GM20000 (cell line): Measurements from ENCODE around the gene SF3B6.

ENCODE experiments used
- DNase-seq: peaks from one replicate; pipeline ENCODE4 v3.0.0; 2012; ENCODE audit warnings: low spot score
- TF ChIP-seq, protein P1 (sequence below): IDR thresholded peaks from 2 replicates; pipeline ENCODE4 v1.5.1; 2012; ENCODE audit warnings: mild to moderate bottlenecking, control low read depth; ENCODE audit errors: extremely low read depth, missing control alignments

Gene SF3B6, protein sequence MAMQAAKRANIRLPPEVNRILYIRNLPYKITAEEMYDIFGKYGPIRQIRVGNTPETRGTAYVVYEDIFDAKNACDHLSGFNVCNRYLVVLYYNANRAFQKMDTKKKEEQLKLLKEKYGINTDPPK

DNA sequence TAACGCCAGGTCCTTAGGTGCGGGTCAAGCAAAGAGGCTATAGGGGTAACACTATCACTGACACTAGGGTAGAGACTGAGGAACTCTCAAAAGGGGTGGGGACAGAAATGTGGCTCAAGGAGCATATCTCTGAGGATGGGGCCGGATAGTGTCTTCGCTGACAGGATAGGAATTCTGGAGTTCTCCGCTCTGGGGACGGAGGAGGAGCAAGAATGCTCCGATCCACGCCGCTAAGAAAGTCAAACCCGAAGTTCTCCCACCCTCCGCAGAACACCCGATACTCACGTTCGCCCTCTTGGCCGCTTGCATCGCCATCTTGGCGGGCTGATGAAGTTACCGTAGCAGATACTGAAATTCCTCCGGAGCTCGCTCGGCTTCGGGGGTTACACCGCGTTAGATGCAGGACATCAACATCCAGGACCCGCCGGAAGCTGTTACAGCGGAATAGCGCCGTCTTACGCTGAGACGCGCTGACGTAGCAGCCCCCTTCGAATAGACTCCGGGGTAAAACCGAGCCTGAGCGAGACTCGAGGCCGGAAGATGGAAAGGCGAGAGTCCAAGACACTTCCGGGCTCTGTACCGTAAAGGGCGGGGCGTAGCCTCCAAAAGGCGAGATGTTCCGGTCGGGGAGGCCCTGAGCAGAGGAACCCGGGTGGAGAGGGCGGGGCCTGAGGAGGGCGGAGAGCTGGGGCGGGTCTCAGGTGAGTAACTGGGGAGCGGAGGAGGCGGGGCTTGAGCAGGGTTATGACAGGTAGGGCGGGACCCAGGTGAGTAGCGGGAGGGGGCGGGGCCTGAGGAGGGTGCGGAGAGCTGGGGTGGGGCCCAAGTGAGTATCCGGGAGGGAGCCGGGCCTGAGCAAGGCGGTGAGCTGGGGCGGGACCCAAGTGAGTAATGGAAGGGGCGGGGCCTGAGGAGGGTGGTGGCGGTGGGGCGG, at the start of gene SF3B6:
SF3B6 (minus strand) TSS at position 412 of the 934 bp plus-strand sequence; CDS start at position 315, 97 bp downstream.
- TF ChIP-seq, protein P1, sequence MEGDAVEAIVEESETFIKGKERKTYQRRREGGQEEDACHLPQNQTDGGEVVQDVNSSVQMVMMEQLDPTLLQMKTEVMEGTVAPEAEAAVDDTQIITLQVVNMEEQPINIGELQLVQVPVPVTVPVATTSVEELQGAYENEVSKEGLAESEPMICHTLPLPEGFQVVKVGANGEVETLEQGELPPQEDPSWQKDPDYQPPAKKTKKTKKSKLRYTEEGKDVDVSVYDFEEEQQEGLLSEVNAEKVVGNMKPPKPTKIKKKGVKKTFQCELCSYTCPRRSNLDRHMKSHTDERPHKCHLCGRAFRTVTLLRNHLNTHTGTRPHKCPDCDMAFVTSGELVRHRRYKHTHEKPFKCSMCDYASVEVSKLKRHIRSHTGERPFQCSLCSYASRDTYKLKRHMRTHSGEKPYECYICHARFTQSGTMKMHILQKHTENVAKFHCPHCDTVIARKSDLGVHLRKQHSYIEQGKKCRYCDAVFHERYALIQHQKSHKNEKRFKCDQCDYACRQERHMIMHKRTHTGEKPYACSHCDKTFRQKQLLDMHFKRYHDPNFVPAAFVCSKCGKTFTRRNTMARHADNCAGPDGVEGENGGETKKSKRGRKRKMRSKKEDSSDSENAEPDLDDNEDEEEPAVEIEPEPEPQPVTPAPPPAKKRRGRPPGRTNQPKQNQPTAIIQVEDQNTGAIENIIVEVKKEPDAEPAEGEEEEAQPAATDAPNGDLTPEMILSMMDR, result no peak
- peak; percentile 94 for DNase-seq

DNA sequence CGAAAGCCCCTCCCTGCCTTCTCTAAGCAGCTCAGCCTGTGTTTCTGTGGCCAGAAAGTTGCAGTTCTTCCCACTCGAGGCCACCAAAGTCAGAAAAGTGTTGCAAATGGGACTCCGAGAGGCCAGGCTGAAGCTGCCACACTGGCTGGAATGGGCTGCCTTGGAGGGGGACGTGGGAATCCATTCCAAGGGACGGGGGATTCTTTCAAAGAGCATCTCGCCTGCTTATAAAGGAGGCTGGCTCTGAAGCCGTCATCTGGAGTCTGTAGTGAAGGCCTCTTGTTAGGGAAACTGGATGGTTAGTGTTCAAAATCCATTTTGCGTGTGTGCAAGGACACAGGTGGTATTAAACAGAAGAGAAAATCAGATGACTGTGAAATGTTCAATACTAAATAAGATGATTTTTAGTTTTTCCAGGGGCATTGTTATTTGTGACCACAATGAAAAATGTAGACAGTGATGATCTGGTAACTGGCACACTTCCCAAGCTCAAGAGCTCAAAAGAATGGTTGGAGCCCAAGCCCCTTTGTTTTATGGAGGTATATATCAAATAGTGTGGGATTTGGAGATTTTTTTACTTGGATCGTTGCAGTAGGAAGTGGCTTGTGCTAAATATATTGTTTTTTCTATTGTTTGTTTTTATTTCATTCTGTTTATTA, 47.9 kb upstream of the SF3B6 start:
- no peak for DNase-seq
- TF ChIP-seq, protein P1, result no peak

DNA sequence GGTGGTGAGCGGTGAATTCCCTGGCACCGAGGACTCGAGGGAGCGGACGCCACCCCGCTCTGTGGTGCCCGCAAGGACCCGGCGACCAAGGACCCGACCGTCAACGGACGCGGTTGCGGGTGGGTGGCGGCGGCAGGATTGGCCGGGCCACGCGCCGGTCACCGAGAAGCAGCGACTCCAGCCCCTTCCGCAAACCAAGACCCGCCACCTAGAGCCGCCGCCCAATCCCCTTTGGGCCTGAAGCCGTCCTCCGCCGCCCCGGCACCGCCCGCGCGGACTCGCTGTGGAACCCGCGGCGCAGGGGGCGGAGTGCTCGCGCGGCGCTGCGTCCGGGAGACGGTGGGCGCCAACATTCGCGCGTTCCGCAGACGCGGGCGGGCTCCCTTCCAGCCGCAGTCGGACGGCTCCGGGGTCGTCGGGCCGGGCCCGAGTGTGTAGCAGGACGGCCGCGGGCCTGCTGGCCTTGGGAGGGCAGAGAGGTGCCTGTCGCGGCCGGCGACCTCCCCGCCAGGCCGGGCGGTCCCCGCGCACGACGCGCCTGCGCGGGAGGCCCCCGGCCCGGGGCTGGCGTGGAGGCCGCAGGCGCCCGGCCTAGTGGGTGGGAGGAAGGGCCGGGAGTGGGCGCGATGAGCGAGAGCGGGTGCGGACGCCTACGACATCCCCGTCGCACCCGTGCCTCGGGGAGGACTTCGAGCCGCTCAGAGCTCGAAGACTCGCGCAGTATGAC, 47.2 kb upstream of the SF3B6 start, which contains the start of the genes FAM228B and PFN4:
FAM228B (plus strand) TSS at position 275 of the 727 bp plus-strand sequence. CDS start 893 bp downstream, outside the sequence.
PFN4 (minus strand) TSS at position 140 of the 727 bp plus-strand sequence. CDS start 799 bp downstream, outside the sequence.
- TF ChIP-seq, protein P1, result no peak
- DNase-seq, result peak; percentile 96

DNA sequence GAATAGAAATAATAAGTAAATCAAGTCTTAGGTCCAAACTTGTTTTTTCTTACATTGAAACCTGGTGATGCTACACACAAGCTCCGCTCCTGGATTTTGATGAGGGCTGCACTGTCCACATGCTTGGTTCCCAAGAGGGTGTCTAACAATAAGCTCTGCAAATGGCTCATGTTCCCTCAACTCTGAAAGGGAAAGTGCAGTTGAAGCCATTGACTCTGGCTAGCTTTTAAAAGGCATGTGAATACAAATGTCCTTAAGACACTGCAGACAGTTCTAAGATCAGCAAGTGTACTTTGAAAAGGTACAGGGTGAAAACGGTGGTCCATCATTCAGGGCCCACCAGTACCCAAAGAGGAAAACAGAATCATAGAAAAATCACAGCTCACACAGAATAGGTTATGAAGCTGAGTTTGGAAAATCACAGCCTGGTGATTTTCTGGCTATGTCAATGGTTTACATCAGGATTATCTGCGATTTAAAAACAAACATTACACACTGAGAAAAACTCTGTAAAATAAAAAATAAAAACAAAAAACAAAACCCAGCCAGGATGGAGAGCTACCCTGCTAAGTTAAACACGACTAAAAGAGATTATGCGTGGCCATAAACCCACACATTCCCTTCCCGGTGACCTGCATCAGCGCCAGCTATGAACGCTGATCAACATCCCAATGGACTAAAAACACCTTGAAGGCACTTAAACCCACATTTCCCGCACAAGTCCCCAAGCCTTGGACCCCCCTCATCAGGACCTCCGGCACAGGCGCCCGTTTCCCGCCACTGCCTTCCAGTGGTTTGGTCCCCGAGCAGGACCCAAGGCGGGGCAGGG, 46.5 kb upstream of the SF3B6 start:
- DNase-seq, result no peak
- TF ChIP-seq, protein P1, result no peak

DNA sequence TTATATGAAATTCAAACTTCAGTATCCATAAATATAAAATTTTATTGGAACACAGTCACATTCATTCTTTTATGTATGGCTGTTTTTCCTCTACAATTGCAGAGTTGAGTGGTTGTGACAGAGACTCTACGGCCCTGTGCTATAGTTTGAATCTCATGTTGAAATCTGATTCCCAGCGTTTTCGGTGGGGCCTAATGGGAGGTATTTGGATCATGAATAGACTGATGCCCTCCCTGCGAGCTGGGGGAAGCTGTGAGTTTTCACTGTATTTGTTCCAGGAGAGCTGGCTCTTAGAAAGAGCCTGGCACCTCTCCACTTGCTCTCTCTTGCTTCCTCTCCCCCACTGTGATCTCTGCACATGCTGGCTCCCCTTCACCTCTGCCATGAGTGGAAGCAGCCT, 45.3 kb upstream of the SF3B6 start:
- TF ChIP-seq, protein P1, result no peak
- no peak for DNase-seq

DNA sequence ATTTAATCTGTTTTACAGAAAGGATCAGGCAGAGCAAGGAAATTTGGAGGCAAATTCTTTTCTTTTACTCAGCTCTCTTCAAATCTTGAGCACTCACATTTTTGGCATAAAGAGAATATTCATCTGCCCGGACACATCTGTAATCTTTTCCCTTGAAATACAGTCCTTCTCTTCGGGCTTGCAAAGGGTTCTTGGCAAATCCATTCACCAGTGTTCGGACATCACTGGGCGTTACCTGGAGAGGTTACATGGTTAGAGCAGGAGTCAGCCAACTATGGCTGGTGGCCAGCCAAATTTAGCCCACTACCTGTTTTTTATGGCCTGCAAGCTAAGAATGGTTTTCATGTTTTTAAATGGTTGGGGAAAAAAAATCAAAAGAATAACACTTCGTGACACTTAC, 44.9 kb upstream of the SF3B6 start:
- TF ChIP-seq, protein P1, result no peak
- DNase-seq, result no peak
